HEK293T (cell line): ENCODE results near the gene SLC45A3.
"Not testable (repeated sequence)": the region's sequence is repeated elsewhere in the genome, so short reads cannot be mapped to it uniquely, and the experiment has no call there.

Experiments used
- CTCF ChIA-PET: fragments of 350-600 bp; formaldehyde crosslinking; extraction: SDS; loops from one replicate; lab custom pipeline; 2021; ENCODE audit warnings: antibody characterized with exemption, inconsistent platforms; lab: Yijun Ruan, JAX
- POLR2A ChIA-PET: fragments of 350-600 bp; formaldehyde crosslinking; extraction: SDS; loops from one replicate; lab custom pipeline; 2020; ENCODE audit warnings: antibody characterized with exemption, inconsistent platforms; lab: Yijun Ruan, JAX
- DNase-seq: peaks from one replicate; pipeline ENCODE4 v3.0.0; 2012; ENCODE audit warnings: mixed read lengths; ENCODE audit errors: extremely low spot score
- ARNT ChIP-seq: fragments of 450-650 bp; IDR thresholded peaks from 2 replicates; pipeline ENCODE4 v1.6.1; 2017; ENCODE audit warnings: mild to moderate bottlenecking
- BHLHE40 ChIP-seq: fragments of 450-650 bp; IDR thresholded peaks from 2 replicates; pipeline ENCODE4 v1.6.1; 2016; ENCODE audit warnings: mild to moderate bottlenecking, moderate library complexity, borderline replicate concordance
- CTBP1 ChIP-seq: fragments of 450-650 bp; IDR thresholded peaks from 2 replicates; pipeline ENCODE4 v1.6.1; 2016; ENCODE audit warnings: borderline replicate concordance
- ELF4 ChIP-seq: fragments of 450-650 bp; IDR thresholded peaks from 2 replicates; pipeline ENCODE4 v1.6.1; 2017; ENCODE audit warnings: antibody characterized with exemption
- FOXA1 ChIP-seq: fragments of 450-650 bp; IDR thresholded peaks from 2 replicates; pipeline ENCODE4 v1.6.1; 2016; ENCODE audit warnings: mild to moderate bottlenecking
- FOXK2 ChIP-seq: fragments of 450-650 bp; IDR thresholded peaks from 2 replicates; pipeline ENCODE4 v1.6.1; 2016; ENCODE audit warnings: mild to moderate bottlenecking
- FOXM1 ChIP-seq: fragments of 450-650 bp; IDR thresholded peaks from 2 replicates; pipeline ENCODE4 v1.6.1; 2017; ENCODE audit warnings: mild to moderate bottlenecking, borderline replicate concordance
- HDGF ChIP-seq: fragments of 450-650 bp; IDR thresholded peaks from 2 replicates; pipeline ENCODE4 v1.6.1; 2017; ENCODE audit warnings: antibody characterized with exemption, borderline replicate concordance
- L3MBTL2 ChIP-seq: fragments of 450-650 bp; conservative IDR thresholded peaks from 2 replicates; pipeline ENCODE4 v1.6.1; 2016; ENCODE audit warnings: mild to moderate bottlenecking
- LEF1 ChIP-seq: fragments of 450-650 bp; IDR thresholded peaks from 2 replicates; pipeline ENCODE4 v1.6.1; 2017; ENCODE audit warnings: mild to moderate bottlenecking, borderline replicate concordance
- NFRKB ChIP-seq: fragments of 450-650 bp; IDR thresholded peaks from 2 replicates; pipeline ENCODE4 v1.6.1; 2016; ENCODE audit warnings: mild to moderate bottlenecking, moderate library complexity
- SP1 ChIP-seq: fragments of 450-650 bp; IDR thresholded peaks from 2 replicates; pipeline ENCODE4 v1.6.1; 2017
- SUZ12 ChIP-seq: fragments of 450-650 bp; IDR thresholded peaks from 2 replicates; pipeline ENCODE4 v1.6.1; 2016; ENCODE audit warnings: mild to moderate bottlenecking
- TARDBP ChIP-seq: fragments of 450-650 bp; IDR thresholded peaks from 2 replicates; pipeline ENCODE4 v1.6.1; 2016
- ZNF384 ChIP-seq: fragments of 450-650 bp; IDR thresholded peaks from 2 replicates; pipeline ENCODE4 v1.6.1; 2016
- TF ChIP-seq, protein P1 (sequence below): fragments of 450-650 bp; IDR thresholded peaks from 2 replicates; pipeline ENCODE4 v1.6.1; 2016

Gene SLC45A3, protein sequence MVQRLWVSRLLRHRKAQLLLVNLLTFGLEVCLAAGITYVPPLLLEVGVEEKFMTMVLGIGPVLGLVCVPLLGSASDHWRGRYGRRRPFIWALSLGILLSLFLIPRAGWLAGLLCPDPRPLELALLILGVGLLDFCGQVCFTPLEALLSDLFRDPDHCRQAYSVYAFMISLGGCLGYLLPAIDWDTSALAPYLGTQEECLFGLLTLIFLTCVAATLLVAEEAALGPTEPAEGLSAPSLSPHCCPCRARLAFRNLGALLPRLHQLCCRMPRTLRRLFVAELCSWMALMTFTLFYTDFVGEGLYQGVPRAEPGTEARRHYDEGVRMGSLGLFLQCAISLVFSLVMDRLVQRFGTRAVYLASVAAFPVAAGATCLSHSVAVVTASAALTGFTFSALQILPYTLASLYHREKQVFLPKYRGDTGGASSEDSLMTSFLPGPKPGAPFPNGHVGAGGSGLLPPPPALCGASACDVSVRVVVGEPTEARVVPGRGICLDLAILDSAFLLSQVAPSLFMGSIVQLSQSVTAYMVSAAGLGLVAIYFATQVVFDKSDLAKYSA

DNA sequence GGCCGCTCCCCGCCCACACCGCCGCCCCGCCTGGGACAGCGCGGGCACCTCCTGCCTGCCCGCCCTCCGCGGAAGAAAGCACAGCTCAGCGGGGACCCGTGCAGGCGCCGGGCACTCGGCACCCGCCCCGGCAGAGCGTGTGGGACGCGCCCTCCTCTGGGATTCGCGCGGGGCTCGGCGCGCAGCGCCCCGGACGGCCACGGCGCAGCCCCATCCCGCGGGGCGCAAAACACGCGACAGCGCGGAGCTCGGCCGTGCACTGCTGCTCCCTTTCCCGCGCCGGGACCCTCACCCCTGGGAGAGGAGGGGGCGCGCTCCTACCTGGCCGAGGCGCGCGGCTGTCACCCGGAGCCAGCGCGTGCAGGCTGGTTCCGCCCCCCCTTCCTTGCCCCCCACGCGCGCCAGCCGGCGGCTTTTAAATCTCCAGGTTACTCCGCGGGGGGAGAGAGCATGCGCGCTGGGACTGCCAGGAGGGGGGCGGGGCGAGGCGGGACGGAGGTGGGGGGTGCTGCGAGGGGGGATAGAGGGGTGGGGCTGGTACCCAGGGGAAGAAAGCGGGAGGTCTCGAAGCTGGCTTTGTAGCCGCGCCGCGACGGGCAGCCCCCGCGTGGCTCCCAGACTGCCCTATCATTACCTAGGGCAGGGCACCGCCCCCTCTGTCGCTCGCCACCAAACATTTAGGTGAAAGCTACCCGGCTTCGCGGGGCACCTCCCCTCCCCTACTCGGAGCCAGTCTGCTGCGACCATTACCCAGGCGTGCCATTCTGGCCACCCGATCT, at the start of gene SLC45A3:
SLC45A3 (minus strand) TSS at position 437 of the 779 bp plus-strand sequence. CDS start 15,853 bp downstream, outside the sequence.
- ChIA-PET POLR2A (interaction anchor here (1.2 kb wide), 1 partner anchor 23 kb away, joined by 3 read pairs; no protein-coding TSS in a partner anchor), CTCF (interaction anchor here (0.6 to 1.8 kb wide), 4 partner anchors 10 to 106 kb away, joined by 3 to 8 read pairs (median 4); no protein-coding TSS in a partner anchor)
- DNase-seq: peak; percentile 69
- TF ChIP-seq SUZ12 (no peak), L3MBTL2 (peak; percentile 11; the same call in 1 of the 2 replicates)

DNA sequence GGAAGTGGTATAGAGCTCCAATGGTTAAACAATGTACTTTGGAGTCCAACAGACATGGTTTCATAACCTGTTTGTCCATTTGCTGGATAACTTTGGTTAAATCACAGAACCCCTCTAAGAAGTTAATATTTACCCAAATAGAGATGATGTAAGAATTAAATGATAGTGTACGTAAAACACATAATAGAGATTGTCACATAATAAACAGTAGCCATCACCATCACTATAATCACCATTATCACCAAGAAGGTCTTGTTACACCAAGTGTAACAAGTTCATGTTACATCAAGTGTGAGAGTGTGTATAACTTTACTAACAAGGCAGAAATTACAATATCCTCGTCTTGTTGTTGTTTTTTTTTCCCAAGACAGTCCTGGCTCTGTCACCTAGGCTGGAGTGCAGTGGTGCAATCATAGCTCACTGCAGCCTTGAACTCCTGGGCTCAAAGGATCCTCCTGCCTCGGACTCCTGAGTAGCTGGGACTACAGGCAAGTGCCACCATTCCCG, 46.4 kb upstream of the SLC45A3 start:
- no peak for DNase-seq
- no peak for TF ChIP-seq ZNF384
- TF ChIP-seq L3MBTL2: no peak
- no peak for TF ChIP-seq ARNT
- CTCF ChIA-PET: interaction anchor here (0.7 kb wide), 1 partner anchor 15 kb away, joined by 3 read pairs; no protein-coding TSS in a partner anchor
- POLR2A ChIA-PET: no interaction called here

DNA sequence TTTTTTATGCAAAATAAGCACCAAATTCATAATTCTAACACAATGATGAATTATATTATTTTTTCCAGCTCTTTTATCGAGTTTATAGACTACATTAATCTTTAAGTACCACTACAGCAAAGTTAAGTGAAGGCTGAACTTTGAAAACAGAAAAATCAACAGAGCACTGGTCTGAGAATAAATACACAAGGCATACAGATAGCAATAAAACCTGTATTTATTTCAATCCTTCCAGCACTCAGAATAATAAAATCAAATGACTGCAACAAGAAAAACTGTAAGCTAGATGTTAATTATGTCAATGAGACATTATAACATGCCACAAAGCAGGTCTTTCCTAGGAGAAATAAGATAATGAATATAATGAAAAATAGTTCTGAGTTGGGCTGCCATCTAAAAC, 45.2 kb upstream of the SLC45A3 start:
- DNase-seq: no peak
- TF ChIP-seq HDGF (no peak), BHLHE40 (no peak), FOXM1 (no peak)
- POLR2A ChIA-PET: interaction anchor here (0.6 kb wide), 1 partner anchor 61 kb away, joined by 4 read pairs; no protein-coding TSS in a partner anchor
- CTCF ChIA-PET: interaction anchor here (0.6 kb wide), 2 partner anchors 12 to 73 kb away, joined by 3 read pairs; no protein-coding TSS in a partner anchor

DNA sequence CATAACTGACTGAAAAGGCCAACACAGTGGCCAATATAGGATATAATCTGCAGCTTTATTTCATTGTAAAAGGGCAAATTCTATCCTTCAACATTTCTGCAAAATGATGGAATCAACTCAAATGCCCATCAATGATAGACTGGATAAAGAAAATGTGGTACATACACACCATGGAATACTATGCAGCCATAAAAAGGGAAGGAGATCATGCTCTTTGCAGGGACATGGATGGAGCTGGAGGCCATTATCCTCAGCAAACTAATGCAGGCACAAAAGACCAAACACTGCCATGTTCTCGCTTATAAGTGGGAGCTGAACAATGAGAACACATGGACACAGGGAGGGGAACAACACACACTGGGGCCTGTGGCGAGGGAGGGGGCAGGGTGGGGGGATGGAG, 40.4 kb upstream of the SLC45A3 start:
- POLR2A ChIA-PET: not testable (repeated sequence)

DNA sequence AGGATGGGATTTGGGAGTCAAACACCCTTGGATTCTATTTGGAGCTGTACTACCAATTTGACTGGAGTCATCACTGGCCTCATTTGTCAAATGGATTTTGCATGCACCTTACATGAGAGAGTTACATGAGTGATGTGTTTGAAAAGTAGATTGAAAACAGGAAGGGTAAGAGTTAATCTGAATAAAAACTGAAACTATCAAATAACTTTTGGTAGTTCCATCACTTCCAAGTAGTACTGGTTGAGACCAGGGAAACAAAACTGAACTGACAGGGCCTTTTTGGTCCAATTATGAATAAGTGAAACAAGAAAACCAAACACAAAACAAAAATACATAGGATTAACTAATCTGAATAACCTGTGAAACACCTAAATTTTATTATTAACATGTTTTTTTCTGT, 39.5 kb upstream of the SLC45A3 start:
- TF ChIP-seq NFRKB (no peak), LEF1 (no peak), SUZ12 (no peak), TARDBP (no peak), ARNT (no peak), FOXA1 (no peak), L3MBTL2 (no peak), SP1 (no peak), ZNF384 (no peak), HDGF (no peak), CTBP1 (no peak), BHLHE40 (no peak), ELF4 (no peak), FOXM1 (no peak)
- TF ChIP-seq, protein P1, sequence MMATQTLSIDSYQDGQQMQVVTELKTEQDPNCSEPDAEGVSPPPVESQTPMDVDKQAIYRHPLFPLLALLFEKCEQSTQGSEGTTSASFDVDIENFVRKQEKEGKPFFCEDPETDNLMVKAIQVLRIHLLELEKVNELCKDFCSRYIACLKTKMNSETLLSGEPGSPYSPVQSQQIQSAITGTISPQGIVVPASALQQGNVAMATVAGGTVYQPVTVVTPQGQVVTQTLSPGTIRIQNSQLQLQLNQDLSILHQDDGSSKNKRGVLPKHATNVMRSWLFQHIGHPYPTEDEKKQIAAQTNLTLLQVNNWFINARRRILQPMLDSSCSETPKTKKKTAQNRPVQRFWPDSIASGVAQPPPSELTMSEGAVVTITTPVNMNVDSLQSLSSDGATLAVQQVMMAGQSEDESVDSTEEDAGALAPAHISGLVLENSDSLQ: no peak
- POLR2A ChIA-PET: no interaction called here
- CTCF ChIA-PET: no interaction called here
- DNase-seq: no peak

More for the DNA sequence above, 40.4 kb upstream of the SLC45A3 start:
- CTCF ChIA-PET, DNase-seq: not testable (repeated sequence)

DNA sequence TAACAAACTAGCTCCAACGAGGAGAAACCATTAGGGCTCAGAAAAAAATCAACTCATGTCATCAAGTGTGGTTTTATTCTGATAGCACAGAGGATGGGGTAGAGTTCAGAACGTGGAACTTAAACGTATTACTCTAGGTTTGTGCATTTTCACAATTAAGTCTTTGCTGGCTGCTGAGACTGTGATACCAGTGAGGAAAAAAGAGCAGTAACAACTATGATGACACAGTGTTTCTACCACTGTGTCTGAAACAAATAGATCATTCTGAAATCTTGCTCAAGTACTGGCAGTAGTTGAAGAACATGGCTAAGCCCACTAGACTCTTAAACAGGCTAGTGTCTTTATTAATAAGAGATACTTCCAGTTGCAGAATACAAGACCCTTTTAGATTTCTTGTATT, 38.7 kb upstream of the SLC45A3 start:
- TF ChIP-seq FOXA1: no peak
- TF ChIP-seq FOXM1: no peak
- TF ChIP-seq FOXK2: no peak
- no peak for TF ChIP-seq BHLHE40
- TF ChIP-seq SUZ12: no peak
- TF ChIP-seq TARDBP: no peak
- no peak for TF ChIP-seq L3MBTL2
- TF ChIP-seq CTBP1: no peak
- no peak for TF ChIP-seq LEF1
- TF ChIP-seq, protein P1: no peak
- no peak for TF ChIP-seq ZNF384
- no peak for TF ChIP-seq ARNT
- no peak for TF ChIP-seq SP1
- no peak for TF ChIP-seq HDGF
- TF ChIP-seq ELF4: no peak
- TF ChIP-seq NFRKB: no peak
- CTCF ChIA-PET: no interaction called here
- no peak for DNase-seq
- POLR2A ChIA-PET: no interaction called here
